ENCODE measurements around the gene ABHD12B.
"Not testable (repeated sequence)": the region's sequence is repeated elsewhere in the genome, so short reads cannot be mapped to it uniquely, and the experiment has no call there.

ABHD12B gene

DNA sequence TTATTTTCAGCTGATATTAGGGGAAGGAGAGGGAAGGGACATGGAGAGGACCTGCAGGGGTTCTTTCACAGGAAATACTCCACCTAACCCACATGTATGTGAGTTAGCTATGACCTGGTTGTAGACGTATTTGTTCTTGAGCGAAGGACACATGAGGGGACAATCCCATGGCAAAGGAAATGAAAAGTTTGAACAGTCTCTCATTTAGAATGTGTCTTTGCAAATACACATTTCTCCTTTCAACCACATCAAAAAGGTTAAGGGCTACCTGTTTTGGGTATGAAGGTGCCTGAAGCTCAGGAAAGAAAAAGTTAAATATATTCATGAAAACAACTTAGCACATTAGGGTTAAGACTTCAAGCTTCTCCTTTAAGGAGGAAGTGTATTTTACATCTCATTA is 65.0 kb downstream of the ABHD12B start:
- no peak for ATAC-seq

DNA sequence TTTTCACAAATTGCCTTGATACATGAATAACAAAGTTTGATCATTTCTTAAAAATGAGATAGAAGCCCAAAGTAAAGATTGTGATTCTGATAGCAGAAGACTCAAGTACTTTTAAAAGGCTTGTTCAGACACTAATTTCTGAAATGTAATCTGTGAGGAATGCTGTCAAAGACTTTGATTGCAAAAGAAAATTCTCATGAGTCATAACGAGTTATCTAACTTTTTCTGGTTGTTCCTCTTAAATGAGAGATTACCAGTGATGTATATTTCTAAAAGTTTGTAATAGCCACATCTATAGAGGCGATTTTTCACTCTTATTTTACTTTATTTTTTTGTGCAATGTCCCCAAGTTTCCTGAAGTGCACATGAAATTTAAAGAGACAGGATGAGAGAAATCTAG is 65.5 kb downstream of the ABHD12B start:
- no peak for ATAC-seq

DNA sequence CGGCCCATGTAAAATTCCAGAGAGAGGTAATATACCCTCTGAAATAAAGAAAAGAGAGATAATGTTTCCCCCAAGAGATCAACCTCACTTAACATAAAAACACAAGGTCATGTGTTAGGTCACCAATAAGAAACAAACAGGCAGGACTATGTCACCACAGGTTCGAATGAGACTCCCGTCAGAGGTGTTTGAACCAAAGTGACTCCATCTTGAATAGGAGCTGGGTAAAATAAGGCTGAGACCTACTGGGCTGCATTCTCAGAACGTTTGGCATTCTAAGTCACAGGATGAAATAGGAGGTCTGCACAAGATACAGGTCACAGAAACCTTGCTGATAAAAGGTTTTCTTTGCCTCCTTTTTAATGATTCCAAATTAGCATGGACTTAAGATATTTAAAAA is 65.9 kb downstream of the ABHD12B start:
- ATAC-seq: no peak

- no peak for ATAC-seq
These were observed 69.3 kb downstream of the ABHD12B start for GRCh38 chr14:50941151-50941550.

DNA sequence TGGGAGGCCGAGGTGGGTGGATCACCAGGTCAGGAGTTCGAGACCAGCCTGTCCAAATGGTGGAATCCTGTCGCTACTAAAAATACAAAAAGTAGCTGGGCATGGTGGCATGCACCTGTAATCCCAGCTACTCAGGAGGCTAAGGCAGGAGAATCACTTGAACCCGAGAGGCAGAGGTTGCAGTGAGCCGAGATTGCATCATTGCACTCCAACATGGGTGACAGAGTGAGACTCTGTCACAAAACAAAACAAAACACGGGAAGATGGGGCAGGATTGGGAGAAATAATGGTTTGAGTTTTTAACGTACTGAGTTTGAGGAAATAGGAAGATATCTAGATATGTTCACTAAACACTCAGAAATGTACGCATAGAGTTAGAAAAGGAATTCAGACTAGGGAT is 69.8 kb downstream of the ABHD12B start:
- not testable (repeated sequence) for ATAC-seq

DNA sequence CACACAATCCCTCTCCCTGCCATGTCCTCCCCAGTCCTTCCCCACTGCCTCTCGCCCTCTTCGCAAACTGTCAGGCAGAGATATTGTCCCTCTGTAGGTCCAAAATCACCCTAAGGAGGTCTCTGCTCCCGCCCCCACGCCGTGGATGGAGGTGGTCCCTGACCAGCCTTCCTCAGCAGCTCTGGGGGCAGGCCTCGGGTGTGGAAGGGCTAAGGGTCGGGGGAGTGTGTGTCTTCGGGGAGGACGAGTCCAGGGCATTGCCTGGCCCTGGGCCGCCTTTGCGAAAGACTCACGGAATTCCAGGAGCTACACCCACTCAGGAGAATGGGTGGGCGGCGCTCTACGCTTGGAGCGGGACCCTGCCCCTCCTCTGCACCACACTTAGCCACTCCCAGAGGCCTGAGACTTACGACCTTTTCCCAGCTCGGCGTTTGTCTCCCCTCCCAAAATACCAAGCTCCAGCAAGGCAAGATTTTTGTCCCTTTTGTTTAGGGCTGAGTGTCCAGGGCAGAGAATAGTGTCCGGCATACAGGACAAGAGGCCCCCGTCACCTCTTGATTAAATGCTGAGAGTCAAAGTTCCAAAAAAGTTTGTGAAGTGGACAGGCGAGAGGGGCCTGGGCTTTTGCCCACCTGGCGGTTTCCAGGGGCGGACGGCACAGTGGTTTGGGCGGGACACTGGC is 71.5 kb downstream of the ABHD12B start:
- ATAC-seq: no peak

GRCh38 chr14:50943943-50944646 is 72.2 kb downstream of the ABHD12B start, which contains the start of gene PYGL:
PYGL (minus strand) TSS chr14:50944483; CDS start chr14:50944403, 80 bp downstream.
- peak; percentile 52 to 62 for ATAC-seq

GRCh38 chr14:50944647-50945413 is 73.0 kb downstream of the ABHD12B start:
- ATAC-seq: peak; percentile 25 to 33

DNA sequence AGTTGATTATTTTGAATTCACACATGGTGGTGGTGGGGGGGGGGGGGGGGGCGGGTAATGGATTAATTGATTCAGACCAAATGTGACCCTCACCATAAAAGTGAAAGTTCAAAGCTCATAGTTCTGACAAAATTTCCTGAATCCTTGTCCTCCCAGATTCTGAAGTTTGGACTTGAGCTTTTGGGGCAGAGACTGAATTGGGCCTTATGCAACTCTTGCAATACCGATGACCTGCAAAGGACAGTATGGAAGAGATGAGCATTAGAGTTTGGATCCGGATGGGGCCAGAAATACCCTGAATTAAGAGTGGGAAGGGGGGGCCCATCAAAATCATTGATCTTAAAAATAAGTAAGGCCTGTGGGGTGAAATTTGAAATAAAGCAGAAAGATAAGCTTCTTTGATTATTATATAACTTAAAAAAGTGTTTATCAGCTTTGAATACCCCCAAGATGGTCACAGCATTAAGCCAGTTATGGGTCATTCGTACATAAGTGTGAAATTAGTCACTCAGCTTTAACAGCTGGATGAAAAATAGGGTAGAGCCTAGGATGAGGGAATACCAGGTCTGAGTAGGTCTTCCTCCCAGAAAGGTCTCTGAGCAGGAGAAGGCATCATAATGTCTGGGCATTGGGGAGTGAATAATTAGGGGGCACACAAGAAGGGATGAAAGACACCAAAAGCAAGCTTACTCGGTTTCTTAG is 74.5 kb downstream of the ABHD12B start:
- ATAC-seq: no peak

DNA sequence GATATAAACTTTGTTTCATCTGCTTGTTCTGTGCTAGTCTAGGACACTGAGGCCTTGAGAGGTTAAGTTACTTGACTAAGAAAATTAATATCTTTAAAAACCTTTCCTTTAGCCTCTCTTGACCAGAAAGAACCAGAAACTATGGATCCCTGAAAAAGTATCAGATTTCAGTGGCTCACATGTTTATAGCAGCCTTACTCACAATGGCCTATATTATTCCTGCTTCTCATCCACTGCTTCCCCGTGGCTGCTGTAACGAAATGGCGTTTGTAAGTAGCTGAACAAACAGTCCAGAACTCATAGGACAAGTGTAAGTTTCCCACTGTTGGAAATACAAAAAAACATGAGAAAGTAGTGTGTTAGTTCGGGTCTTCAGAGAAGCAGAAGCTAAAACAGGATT is 75.6 kb downstream of the ABHD12B start:
- ATAC-seq: no peak

DNA sequence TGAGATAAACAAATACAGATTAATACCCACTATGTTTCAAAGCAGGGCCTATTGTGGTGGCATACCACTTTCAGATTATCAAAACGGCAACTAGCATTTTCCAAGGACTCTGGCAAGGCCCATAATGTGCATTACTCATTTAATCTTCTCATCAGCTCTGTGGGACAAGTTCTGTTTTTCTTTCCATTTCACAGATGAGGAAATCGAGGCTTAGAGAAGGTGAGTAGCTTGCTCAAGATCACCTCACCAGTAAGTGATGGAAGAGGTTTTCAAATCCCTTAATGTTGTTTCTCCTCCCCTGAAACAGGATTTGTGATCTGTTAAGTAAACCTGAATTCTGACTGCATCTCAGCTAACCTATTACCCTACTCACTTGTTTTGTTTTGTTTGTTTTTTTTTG is 76.4 kb downstream of the ABHD12B start:
- ATAC-seq: no peak

- ATAC-seq: no peak
These were observed 79.2 kb downstream of the ABHD12B start for GRCh38 chr14:50951032-50951431.

GRCh38 chr14:50953502-50953901 is 81.6 kb downstream of the ABHD12B start:
- ATAC-seq: no peak
